DOHH2 (cell line): ENCODE data around the gene CATSPERD.

Source experiments
- EZH2phosphoT487 ChIP-seq: fragments of 200-600 bp; sonication (generic); IDR thresholded peaks from 2 replicates; pipeline ENCODE4 v1.6.1; 2017; ENCODE audit warnings: borderline replicate concordance, mild to moderate bottlenecking, antibody characterized with exemption, low read length, moderate library complexity, mixed read lengths
- TF ChIP-seq, protein P1 (sequence below): fragments of 200-600 bp; sonication (generic); IDR thresholded peaks from one replicate; pipeline ENCODE4 v1.5.1; 2014; ENCODE audit warnings: antibody characterized with exemption, mild to moderate bottlenecking, low read depth, low read length; ENCODE audit not compliant: poor library complexity, severe bottlenecking

DNA sequence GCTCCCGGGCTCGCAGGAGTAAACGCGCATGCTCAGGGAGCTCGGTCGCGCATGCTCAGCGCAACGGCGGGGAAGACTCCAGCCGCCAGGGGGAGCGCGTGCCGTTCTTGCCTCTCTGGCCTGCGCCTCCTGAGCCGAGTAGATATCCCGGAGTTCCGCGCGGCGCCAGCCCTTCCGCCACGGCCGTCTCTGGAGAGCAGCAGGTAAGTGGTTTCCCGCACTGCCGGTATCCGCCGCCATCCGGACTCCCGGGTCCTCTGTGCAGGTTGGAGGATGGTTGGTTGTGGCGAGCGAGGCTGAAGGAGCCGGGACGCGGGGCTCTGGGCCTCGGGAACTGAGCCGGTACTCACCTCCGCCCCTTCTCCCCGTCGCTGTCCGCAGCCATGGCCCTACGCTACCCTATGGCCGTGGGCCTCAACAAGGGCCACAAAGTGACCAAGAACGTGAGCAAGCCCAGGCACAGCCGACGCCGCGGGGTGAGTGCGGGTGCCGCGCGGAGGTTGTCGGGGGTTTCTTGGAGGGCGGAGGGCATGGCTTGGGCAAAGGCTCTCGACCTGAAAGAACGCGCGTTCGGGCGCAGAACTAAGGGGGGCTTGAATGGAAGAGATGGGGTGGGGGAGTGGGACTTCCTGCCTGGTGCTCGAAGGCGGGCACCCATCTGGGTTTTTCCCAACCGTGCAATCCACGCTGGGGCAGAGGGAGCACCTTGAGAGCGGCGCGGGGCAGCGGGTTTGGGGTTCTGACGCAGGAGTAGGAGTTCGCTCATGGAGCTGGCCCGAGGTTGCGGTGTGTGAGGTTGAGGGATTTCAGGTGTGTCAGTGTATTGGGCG is 30.1 kb upstream of the CATSPERD start, which contains the start of gene RPL36:
- TF ChIP-seq, protein P1, sequence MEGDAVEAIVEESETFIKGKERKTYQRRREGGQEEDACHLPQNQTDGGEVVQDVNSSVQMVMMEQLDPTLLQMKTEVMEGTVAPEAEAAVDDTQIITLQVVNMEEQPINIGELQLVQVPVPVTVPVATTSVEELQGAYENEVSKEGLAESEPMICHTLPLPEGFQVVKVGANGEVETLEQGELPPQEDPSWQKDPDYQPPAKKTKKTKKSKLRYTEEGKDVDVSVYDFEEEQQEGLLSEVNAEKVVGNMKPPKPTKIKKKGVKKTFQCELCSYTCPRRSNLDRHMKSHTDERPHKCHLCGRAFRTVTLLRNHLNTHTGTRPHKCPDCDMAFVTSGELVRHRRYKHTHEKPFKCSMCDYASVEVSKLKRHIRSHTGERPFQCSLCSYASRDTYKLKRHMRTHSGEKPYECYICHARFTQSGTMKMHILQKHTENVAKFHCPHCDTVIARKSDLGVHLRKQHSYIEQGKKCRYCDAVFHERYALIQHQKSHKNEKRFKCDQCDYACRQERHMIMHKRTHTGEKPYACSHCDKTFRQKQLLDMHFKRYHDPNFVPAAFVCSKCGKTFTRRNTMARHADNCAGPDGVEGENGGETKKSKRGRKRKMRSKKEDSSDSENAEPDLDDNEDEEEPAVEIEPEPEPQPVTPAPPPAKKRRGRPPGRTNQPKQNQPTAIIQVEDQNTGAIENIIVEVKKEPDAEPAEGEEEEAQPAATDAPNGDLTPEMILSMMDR, result peak; percentile 82
- no peak for TF ChIP-seq EZH2phosphoT487
